GM19238 (cell line): Measurements from ENCODE around the gene SLC25A26.
"Not testable (repeated sequence)": the region's sequence is repeated elsewhere in the genome, so short reads cannot be mapped to it uniquely, and the experiment has no call there.

Source experiments
- DNase-seq: peaks from one replicate; pipeline ENCODE4 v3.0.0; 2011; ENCODE audit warnings: low spot score; ENCODE audit not compliant: insufficient read length

Gene SLC25A26

DNA sequence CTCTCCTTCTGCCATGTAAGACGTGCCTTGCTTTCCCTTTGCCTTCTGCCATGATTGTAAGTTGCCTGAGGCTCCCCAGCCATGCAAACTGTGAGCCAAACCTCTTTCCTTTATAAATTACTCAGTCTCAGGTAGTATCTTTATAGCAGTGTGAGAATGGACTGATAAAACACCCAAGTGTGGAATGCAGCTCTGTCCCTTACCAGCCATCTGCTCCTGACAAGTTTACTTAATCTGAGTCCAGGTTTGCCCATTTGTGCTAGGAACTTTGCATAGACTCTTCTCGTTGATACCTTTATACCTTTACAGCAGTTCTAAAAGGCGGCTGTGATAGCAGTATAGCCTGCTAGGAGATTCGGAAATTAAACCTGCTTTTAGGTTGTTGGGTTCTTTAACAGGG lies 48.1 kb downstream of the SLC25A26 start:
- DNase-seq = no peak

DNA sequence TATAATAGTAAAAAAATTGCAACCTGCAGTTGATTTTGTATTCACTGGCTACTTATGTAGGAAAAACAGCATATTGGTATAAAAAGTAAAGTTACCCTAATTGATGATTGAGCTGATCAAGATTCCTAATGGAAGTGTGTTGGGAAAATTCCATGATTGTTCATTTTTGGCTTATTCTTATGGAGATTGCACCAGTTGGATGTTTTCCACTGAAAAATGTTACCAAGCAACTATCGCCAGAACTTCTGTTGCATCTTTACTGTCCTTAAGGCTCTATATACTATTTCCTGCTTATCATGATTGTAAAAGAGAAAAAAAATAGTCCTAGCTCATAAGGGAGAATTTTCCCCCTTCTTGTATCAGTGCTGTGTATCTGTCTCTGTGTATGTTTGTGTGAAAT lies 48.6 kb downstream of the SLC25A26 start:
- no peak for DNase-seq

DNA sequence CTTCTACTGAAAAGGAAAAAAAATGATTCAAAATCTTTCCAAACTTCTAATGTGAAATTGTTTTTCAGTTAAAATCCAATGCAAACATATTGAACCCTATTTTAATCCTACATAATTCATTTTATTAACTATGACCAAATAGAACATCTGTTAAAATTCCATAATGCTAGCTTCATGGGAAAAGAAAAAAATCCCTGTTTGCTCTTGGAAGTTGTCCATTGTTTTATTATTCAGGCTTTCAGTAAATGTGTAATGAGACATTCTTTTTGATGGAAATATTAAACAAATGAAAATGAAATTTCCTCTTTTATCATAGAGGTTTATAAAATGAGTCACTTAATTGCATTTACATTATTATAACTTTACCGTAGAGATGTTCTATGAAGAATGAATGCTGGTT lies 49.5 kb downstream of the SLC25A26 start:
- DNase-seq = no peak

- no peak for DNase-seq
Observed at GRCh38 chr3:66270701-66271100, 49.9 kb downstream of the SLC25A26 start.

DNA sequence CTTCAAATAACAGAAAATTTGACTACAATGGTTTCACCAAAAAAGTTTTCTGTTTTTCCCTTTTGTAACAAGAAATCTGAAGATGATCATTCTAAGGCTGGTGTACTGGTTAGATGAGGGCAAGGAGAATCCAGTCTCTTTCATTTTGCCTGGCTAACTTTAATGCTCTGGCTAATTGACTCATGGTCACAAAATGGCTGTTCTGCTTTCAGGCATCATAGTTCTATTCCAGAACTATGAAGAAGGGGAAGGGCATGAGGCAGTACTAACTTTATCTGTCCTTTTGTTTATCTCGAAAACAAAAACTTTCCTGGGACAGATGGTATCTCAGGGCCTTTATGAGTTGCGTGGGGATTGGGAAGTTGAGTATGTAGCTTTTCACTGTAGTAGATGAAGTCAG lies 50.4 kb downstream of the SLC25A26 start:
- DNase-seq = no peak

DNA sequence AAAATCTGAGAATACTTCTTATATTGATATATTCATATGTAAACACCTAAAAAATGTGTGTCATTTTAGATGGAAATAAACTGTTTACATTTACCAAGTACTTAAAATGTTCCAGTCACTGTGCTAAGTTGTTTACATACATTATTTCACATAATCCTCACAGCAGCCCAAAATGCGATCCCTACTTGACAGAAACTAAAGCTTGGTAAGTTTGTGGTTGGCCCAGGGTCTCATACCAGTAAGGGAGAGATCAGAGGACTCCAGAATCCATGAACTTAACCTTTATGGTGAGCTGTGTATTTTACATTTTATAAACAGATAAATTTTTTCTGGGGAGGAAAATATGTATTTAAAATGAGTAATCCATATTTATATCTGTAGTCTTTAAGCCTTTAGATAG lies 51.2 kb downstream of the SLC25A26 start:
- no peak for DNase-seq

GRCh38 chr3:66274837-66275236 lies 54.0 kb downstream of the SLC25A26 start:
- not testable (repeated sequence) for DNase-seq

DNA sequence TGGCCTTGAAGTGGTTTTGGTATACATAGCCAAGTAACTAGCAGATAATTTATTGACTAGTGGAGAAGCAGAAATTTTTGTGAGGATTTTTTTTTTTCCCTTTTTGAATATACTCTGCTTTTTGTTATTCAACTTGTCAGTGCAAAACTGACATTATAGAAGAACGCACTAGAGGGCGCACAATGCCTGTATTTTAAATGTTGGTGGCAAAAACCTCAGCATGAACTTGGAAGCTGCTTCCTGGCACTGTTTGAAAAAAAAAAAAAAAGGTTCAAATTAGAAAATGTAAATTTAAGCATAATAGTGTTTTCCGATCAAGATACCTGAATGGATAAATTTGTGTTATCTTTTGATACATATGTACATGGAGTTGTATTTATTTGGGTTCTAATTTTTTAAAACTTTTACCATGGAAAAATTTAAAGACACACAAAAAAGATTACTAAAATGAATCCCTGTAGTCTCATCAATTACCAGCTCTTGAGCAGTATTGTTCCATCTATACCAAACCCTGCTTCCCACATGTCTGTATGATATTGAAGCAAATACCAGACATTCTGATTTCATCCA lies 56.0 kb downstream of the SLC25A26 start:
- no peak for DNase-seq

- DNase-seq = no peak
Observed at GRCh38 chr3:66279168-66279567, 58.4 kb downstream of the SLC25A26 start.

DNA sequence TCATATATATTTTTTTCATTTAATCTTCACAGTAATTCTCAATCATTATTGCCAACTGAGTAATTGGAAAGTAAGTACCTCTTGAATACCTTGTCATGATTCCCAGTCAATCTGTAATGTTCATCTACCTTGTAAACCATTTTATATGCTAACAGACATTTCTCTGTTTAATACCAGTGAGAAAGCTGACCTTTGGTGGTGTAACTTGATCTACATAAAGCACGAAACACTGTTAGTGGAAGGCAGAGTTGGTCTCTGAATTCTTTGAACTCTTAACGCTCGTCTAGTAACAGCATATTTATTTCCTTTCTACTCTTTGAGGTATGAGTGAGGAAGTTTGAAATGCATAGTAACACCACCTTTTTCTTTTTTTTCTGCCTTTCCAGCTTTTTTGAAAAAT lies 59.5 kb downstream of the SLC25A26 start:
- DNase-seq = no peak

DNA sequence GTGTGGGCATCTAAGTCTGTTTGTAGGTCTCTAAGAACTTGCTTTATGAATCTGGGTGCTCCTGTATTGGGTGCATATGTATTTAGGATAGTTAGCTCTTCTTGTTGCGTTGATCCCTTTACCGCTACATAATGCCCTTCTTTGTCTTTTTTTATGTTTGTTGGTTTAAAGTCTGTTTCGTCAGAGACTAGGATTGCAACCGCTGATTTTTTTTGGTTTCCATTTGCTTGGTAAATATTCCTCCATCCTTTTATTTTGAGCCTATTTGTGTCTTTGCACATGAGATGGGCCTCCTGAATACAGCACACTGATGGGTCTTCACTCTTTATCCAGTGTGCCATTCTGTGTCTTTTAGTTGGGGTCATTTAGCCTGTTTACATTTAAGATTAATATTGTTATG lies 71.1 kb downstream of the SLC25A26 start:
- not testable (repeated sequence) for DNase-seq

DNA sequence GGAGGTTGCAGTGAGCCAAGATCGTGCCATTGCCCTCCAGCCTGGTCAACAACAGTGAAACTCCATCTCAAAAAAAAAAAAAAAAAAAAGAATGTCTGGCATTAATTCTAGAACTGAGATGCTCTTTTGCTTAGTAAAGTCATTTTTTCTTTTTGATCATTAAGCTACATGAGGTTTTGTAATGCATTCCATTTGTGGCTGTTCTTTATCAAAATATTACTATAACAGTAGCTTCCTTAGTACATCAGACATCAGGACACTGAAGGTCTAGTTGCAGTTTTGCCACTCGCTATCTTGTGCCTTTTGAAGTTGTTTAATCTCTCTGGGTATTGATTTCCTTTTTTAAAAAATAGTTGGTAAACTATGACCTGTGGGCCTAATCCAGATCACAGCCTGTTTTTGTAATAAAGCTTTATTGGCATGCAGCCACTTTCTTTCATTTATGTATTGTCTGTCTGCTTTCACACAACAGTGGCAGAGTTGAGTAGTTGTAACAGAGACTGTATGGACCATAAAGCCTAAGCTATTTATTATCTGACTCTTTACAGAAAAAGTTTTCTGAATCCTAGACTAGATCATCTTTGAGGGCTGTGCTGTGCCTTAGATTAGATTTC lies 76.6 kb downstream of the SLC25A26 start:
- no peak for DNase-seq

GRCh38 chr3:66297900-66298299 lies 77.1 kb downstream of the SLC25A26 start:
- no peak for DNase-seq

GRCh38 chr3:66298591-66298990 lies 77.8 kb downstream of the SLC25A26 start:
- DNase-seq = no peak

GRCh38 chr3:66299085-66299484 lies 78.3 kb downstream of the SLC25A26 start:
- not testable (repeated sequence) for DNase-seq

DNA sequence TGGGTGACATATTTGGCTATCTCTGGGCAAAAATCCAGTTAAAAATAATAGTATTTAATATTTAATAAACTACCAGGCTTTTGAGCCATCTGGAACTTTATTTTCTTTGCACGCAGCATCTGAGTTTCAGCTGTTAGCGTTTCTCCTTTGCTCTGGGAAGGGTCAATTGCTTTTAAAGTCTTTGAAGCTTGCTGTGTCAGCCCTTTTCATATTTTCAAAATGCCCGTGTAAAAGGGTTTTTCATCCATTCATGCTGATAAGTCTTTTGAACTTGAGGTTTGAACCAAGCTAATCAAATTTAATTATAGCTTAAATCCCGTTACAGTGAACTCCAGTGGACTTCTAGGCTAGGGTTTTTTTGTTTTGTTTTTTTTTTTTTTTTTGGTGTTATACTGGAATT lies 79.1 kb downstream of the SLC25A26 start:
- DNase-seq = no peak

DNA sequence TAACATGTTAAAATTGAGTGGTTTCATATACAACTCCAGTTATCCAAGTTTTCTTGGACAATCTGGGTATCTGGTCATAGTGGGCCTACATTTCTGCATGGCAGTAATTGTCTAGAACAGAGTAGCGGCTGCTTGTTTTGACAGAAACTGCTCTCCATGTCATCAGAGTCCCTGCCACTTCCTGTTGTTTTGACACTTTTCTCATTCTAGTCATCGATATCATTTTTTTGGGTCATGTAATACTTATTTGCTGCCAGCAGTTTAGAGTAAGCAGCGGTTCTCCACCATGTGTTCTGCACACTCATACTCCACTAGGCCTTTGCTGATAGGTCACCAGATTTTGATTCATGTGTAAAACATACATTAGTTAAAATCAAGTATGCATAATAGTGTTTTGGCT lies 81.5 kb downstream of the SLC25A26 start:
- DNase-seq = no peak

DNA sequence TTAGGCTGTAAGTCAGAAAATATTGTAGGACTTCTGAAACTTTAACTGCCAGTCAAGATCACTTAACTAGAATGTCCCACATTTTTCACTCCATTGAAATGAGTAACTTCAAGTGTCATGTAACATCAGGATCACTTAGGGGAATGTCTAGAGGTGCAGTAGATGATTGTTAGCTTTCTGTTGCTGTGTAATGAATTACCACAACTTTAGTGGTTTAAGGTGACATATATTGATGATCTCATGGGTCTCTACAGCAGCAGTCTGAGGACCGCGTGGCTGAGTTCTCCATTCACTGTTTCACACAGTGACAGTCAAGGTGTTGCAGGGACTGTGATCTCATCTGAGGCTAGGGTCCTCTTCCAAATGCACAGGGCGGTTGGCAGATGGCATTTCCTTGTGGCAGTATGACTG lies 82.7 kb downstream of the SLC25A26 start:
- no peak for DNase-seq

GRCh38 chr3:66304293-66304692 lies 83.5 kb downstream of the SLC25A26 start:
- DNase-seq = no peak

GRCh38 chr3:66306086-66306485 lies 85.3 kb downstream of the SLC25A26 start:
- DNase-seq = not testable (repeated sequence)

- not testable (repeated sequence) for DNase-seq
Observed at GRCh38 chr3:66306991-66307390, 86.2 kb downstream of the SLC25A26 start.

DNA sequence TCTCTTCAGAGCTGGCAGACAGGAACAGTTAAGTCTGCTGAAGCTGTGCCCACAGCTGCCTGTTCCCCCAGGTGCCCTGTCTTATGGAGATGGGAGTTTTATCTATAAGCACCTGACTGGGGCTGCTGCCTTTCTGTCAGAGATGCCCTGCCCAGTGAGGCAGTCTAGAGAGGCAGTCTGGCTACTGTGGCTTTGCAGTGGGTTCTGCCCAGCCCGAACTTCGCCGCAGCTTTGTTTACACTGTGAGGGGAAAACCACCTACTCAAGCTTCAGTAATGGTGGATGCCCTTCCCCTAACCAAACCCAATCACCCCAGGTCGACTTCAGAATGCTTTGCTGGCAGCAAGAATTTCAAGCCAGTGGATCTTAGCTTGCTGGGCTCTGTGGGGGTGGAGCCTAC lies 91.2 kb downstream of the SLC25A26 start:
- no peak for DNase-seq

GRCh38 chr3:66314455-66314854 lies 93.7 kb downstream of the SLC25A26 start:
- DNase-seq = no peak
